ENCODE data around the gene PHYHIPL.

The PHYHIPL gene

DNA sequence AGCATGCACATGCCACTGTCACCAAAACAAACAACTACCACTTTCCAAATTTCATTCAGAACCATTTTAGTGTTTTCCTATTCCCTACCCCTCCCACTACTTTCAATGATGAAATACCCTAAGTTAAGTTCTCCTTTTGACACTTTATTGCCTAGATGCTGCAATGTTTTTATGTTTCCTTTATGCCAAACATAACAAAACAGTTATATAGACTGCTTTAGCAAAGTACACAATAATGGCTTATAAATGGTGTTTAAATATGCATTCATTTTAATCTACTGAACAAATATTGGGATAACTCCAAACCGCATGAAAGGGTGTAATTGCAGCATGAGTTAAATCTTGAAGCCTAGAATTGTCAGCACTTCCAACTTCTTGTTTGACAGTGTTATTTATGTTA lies 69.2 kb downstream of the PHYHIPL start:
- DNase-seq (ENCODE audit: insufficient read length, low spot score) (no peak), FAIRE-seq (no peak)

DNA sequence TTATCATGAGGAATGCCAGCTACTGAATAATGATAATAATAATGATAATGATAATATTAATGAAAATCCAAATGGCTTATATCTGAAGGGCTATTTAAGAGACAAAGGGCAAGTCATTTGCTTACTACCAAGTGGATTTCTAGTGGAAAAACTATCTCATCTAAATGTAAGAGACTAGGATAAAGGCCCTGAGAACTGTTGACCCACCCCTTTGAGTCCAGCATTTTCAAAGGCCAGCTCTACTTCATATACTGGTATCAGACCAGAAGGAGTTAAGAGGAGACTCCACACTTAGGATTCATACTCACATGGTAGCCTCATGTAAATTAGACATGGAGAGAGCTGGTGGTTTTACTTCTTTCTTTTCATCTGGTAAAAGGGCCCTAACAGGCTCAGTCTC lies 76.0 kb downstream of the PHYHIPL start:
- FAIRE-seq (no peak), DNase-seq (ENCODE audit: insufficient read length, low spot score) (no peak)

DNA sequence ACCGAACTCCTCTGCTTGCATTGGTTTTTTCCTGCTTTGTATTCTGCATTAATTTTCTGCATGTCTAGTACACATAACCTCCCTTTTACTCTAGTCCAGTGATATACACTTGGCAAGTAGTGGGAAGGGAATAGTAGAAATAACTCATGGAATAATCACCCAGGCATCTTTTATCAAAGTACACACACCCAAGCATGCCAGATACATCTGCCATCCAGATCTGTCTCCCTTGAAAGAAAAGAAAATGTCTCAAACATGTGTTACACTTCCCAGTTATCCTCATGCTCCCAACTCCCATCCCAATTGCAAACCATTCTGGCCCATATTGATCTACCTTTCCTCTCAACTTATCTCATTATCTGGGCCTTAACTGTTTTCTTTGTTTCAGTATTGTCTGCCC lies 79.0 kb downstream of the PHYHIPL start:
- FAIRE-seq (no peak), DNase-seq (ENCODE audit: insufficient read length, low spot score) (no peak)

DNA sequence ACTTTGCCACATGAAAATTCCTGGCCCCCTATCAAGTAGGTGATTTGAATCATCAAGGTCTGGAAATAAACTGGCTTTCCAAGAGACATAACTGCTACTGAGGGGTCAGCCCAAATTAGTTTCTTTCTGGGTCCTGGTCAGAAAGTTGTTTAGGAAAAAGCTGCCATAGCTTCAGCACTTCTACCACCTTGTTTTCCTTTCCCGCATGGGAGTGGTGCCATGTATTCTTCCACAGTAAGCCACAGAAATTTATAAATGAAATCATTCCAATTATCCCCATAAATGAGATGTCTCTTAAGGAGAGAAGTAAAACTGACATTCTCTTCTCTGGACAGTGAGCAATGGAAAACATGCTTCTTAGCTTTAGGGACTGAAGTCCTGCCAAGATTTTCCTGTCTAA lies 80.8 kb downstream of the PHYHIPL start:
- DNase-seq (ENCODE audit: insufficient read length, low spot score) = no peak
- no peak for FAIRE-seq

DNA sequence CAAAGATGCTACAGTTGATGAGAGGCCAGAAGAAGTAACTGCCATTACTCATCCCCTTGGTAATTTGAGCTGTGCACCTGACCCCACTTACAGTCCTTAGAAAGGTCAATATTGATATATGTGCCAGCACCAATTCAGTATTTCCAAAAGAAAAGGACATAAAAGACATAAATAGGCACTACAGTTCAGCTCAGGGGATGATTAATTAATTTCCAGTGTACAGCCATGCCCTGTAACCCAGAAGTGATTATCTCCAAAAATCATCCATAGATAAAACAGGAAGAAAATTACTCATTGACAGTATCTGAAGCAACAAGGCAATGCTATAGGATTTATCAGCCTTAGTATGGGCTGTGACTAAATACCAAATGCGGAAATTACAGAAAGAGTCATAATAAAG lies 82.4 kb downstream of the PHYHIPL start:
- FAIRE-seq (no peak), DNase-seq (ENCODE audit: insufficient read length, low spot score) (no peak)

DNA sequence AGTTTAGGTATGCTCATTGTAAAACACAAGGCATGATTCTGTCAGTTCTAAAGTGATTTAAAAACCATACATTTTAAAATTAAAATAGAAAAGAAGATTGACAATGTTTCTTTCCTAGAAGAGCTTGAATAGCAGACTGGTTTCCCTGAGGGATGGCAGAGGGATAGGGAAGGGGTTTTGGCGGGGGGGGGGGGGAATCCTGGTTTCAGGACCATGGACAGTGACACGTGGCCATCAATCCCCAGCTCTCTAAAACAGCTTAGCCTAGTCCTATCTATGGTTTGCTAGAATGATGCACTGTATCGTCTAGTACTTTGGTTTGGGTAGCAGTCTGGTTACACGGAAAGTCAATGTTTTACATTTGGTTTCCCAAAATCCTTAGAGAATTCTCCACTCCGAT lies 88.7 kb downstream of the PHYHIPL start:
- FAIRE-seq (no peak), DNase-seq (ENCODE audit: insufficient read length, low spot score) (no peak)

DNA sequence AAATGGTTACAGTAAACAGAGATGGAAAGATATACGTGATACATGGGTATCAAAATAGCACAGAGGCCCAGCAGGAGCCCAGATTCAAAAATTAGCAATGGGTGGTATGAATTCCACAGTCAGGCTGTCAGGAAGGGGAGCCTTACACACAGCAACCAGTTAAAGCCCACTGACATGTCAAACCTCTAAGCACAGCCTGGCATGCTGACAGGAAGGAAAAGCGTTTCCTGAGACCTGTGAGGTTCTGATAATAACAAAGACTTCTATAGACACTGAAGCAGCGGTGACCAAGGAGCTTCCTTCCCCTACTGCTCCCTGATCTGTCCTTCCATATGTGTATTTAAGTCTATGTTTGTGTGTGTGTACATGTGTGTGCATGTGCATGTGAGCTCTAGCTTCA lies 89.9 kb downstream of the PHYHIPL start:
- DNase-seq (ENCODE audit: insufficient read length, low spot score) (no peak), FAIRE-seq (no peak)

DNA sequence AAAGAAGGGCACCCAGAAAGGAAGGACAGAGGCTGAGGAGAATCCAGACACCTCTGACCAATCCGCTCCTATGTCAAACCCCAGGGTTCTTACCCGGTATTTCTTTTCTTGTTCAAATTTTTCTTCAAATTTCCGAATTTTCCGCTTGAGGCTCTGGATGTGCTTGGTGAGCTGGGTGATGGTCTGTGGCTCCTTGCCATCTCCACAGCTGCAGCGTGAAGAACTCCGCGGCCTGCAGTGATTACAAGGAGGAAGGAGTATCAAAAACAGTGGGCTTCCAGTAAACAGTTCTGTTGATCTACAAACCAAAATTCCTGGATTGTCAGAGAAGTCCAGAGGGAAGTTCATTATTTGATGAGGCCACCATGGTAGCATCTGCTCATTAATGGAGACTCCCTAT lies 92.0 kb downstream of the PHYHIPL start:
- no peak for DNase-seq (ENCODE audit: insufficient read length, low spot score)
- no peak for FAIRE-seq

DNA sequence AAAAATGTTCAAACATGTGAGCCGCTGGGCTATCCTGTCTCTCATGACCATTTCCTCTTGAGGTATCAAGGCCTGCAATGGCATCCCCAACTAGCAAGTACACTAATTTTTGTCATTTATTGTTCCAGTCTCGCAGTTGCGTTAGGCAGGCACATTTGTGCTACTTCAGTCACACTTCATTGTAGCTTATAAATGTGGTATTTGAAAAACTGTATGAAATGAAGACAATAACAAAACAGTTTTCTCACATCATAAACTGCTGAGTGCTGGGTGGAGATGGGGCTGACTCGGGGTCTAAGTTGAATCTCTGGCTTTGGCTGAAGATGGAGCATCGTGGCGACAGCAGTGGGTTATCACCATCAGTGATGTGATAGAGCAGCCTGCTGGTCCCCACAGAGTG lies 93.2 kb downstream of the PHYHIPL start:
- FAIRE-seq = no peak

DNA sequence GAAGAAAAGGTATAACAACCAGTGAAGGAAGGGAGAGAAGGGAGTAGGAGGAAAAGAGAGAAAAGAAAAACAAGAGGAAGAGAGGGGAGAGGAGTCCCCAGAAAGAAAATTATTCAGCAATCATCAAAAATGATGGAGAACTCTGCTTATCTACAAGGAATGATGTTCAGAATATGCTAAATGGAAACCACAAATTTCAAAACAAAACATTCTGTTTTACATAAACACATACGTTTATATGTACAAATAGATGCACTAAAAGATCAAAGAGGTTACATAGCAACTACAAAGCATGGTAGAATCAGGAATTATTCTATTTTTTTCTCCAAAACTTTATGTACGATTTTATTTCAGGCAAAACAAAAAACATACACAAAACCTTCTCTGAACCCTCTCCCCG lies 94.0 kb downstream of the PHYHIPL start:
- FAIRE-seq (no peak), DNase-seq (ENCODE audit: insufficient read length, low spot score) (no peak)

More for the DNA sequence above, 93.2 kb downstream of the PHYHIPL start:
- DNase-seq (ENCODE audit: insufficient read length, low spot score) = no peak

DNA sequence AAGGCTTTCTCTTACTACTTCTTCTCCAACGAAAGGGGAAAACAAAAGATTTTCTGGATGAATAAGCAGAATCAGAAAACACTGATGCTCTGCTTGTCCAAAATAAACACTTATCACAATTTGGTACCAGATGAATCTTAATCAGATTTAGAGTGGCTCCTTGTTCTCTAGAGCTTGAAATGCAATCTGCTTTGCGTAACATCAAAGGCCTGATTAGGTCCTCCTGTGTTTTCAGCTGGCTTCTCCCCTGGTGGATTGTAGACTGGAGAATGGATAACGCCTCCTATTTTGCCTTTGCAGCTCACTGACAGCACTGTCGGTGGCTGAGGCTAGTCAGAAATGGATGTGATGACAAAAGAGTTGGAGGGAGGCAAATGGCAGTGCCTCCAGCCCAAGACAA lies 94.7 kb downstream of the PHYHIPL start:
- FAIRE-seq (no peak), DNase-seq (ENCODE audit: insufficient read length, low spot score) (no peak)

DNA sequence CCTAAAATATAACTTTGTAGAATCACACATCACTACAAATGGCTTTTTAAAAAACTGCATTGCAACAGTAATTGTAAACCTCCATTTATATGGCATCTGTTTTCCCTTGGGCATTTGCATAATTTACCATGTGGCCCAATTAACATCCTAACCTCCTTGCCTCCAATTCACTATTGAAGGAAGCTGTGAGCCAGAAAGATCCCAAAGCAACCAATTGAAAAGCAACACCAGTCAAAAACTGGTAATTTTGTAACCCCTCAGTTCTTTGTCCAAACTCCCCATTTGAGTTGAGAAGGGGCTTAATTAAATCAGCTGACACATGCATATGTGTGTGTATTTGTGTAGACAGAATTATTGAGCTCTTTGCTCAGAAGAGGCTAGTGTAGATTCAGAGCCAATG lies 95.6 kb downstream of the PHYHIPL start:
- no peak for DNase-seq (ENCODE audit: insufficient read length, low spot score)
- FAIRE-seq = no peak

DNA sequence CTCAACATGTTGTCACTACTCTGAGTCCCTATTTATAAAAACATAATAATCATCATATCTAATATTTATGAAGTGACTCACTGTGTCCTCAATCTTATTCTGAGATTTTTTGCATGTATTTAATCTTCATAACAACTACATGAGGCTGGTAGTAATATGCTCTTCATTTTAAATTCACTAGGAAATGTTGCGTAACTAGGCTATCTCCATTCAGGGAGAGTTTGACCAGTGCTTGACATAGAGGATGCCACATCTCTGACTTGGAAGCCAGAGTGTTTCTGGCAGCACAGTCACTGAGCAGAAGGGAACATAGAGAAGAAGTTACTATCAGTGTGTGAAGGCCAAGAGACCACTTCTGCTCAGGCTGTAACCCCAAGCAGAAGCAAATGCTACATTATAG lies 97.0 kb downstream of the PHYHIPL start:
- FAIRE-seq (no peak), DNase-seq (ENCODE audit: insufficient read length, low spot score) (no peak)

DNA sequence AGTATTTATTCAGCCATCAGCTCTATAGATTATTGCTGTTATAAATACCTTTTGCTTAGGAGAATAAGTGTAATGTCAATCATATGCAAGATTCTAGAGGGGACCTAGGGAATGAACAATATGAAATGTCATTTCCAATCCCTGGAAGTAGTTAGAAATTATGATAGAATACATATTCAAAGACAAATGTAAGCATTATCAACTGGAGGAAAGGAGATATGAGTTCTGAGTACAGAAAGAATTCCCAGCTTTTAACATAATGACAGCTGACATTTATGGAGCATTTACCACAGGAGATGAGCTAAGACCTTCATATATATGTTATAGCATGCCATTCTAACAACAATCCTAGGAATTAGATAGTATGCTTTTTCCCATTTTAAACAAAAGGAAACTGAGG lies 99.7 kb downstream of the PHYHIPL start:
- no peak for DNase-seq (ENCODE audit: insufficient read length, low spot score)

DNA sequence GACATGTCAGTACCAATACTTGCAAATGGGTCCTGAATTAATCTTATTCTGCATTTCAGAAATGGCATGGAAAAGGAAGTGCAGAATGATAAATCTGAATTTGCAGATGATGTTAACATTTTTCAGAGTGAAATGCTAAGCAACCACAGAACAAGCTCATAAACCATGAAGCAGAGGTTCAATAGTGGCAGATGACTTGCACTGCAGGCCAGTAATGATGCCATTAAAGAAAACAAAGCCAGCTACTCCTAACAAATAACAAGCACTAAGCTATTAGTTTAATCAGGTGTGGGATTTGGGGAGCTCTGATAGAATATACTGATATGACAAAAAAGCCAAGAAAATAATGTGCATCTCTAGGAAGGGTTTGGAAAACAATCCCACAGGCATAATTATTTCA lies 100.5 kb downstream of the PHYHIPL start:
- no peak for FAIRE-seq
- no peak for DNase-seq (ENCODE audit: insufficient read length, low spot score)

More for the DNA sequence above, 99.7 kb downstream of the PHYHIPL start:
- FAIRE-seq = no peak

DNA sequence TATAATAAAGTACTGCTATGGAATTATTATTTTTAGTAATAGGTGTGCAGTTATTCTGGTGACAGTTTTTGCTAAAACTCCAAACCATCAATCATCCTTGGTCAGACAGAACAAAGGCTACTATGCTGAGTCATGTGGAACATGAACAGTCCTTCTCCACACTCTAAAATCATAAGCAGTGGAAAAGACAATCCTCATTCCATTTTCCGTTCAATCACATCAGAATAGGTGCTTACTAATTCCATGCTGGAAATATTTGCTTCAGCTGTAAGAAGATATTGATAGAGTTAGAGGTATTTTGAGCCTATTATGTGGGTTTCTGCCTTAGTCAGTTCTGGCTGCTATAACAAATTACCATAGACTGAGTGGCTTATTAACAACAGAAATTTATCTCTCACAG lies 103.0 kb downstream of the PHYHIPL start:
- FAIRE-seq (no peak), DNase-seq (ENCODE audit: insufficient read length, low spot score) (no peak)

DNA sequence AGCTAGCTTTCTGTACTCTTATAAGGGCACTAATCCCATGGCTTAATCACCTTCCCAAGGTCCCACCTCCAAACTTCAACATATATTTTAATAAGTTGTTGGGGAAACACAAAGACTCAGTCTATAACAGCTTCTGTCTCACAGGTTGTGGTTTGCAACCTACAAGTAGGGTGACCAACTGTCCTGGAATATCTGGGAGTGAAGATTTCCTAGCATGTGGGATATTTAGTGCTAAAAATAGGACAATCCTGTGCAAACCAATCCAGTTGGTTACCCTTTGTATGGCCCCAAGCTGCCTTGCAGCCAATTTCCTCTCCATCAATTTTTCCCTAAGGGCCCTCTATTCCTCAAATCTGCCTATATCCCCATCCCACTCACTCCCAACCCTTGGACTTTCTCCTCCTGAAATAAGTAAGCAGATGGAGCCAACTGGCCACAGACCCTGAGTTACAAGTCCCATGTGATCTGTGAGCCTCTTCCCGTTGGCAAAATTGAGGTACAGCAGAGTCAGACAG lies 103.6 kb downstream of the PHYHIPL start:
- FAIRE-seq = no peak

DNA sequence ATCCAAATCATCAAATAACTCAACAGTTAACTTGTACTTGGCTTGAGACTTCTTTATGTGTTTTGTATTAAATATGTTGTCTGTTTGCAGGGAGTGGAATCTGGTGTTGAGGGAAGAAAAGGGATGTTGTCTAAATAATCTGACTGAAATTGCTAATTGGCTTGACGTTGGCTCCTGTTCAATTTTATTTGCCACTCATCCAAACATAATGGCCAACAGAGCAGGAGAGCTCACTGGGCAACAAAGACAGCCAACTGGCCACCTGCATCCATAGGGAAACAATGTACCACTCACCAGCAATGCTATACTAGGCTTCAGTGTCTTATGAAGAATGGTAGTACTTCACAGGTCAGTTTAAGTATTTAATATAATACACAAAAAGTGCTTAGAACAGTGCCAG lies 105.4 kb downstream of the PHYHIPL start:
- DNase-seq (ENCODE audit: insufficient read length, low spot score) = no peak
- no peak for FAIRE-seq

More for the DNA sequence above, 103.6 kb downstream of the PHYHIPL start:
- DNase-seq (ENCODE audit: insufficient read length, low spot score) = no peak

DNA sequence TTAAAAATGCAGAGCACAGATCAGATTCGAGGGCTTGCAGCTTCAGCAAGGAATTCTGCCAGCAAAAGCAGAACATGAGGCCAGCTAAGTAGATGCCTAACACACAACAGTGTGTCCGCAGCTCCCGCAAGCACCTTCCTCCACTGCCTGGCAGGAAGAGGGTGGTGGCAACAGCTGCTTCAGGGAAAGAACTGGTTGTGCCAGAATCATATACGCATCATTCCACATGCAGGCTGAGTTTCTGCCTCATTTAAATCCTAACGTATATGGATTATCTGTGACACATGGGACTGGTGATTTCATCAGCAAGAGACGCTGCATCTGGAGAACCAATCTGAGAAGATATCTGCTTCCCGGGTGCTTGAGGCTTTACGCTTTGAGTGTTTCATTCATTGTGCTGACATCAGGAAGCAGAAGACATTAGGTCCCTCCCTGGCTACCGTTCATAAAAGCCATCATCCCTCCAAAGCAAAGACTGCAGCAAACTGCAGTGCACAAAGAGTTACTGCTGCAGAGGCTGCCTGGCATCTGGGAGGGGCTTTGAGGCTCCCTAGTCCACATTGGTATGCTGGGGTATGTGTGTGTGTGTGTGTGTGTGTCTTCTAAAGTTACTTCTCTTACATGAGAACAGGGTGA lies 107.1 kb downstream of the PHYHIPL start:
- DNase-seq (ENCODE audit: insufficient read length, low spot score) (no peak), FAIRE-seq (no peak)

DNA sequence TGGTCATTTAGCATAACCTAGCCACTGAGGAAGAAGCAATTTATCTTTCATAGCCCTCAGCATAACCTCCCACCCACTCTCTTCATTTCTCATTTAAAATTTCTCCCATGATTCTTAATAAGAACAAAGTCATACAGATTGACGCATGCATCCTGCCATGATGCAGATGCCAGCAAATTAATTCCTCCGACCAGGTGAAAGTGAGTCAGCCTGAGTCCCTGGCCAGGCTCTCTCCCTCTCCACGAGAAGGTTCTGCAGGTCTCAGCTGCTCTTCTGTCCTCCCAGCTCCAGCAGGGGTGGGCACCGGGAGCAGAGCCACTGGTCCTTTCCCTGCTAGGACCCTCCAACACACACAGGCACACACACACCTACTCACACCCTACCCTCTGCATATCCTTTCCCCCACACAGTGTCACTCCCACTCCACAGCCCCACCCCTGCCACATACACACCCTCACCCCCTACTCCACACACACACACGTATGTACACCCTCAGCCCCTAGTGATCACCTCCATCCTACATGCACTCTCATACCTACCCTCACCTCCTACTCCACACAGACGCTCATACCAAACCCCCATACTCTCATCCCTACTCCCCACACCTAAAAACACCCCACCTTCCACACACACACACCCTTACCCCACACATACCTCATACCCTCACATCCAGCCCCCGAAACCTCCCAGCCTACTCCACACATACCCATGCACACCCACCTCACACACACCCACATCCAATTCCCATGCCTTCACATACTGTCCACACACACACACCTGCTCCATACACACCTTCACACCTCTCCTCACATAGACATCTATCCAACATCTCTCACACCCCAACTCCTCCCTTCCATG lies 107.9 kb downstream of the PHYHIPL start:
- no peak for FAIRE-seq

DNA sequence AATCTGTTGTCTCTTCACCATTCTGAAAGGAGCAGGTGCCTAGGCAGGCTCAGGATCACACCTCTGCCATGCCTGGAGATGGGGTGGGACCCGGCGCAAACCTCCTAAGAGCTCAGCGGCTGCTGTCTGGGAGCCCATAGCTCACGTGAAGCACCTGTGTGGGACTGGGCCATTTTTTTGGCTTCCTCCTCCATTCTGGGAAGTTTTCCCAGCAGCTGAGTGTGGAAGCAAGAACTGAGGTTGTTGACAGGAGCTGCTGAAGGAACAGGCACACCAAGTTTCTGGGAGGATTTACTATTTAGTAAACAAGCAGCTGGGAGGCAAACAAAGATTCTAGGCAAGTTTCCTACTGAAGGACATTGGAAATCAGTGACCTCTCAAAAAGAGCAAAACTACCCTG lies 108.6 kb downstream of the PHYHIPL start:
- DNase-seq (ENCODE audit: insufficient read length, low spot score) (no peak), FAIRE-seq (no peak)

More for the DNA sequence above, 107.9 kb downstream of the PHYHIPL start:
- DNase-seq (ENCODE audit: insufficient read length, low spot score) = no peak

DNA sequence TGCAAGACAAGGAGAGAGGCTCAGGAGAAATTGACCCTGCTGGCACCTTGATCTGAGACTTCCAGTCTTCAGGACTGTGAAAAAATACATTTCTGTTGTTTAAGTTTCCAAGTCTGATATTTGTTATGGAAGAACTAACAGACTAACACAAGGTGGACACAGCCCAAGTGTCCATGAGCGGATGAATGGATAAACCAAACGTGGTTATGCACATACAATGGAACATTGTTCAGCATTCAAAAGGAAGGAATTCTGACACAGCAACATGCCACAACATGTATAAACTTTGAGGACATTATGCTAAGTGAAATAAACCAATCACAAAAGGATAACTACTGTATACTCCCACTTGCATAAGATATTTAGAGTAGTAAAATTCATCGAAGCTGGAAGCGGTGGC lies 109.4 kb downstream of the PHYHIPL start:
- DNase-seq (ENCODE audit: insufficient read length, low spot score) = no peak
- FAIRE-seq = no peak
